Tibial artery (tissue), 4 donors: ENCODE results near the gene GCHFR.

Experiments used
- DNase-seq, 2 donors: peaks; one replicate each; pipeline ENCODE4 v3.0.0-alpha.2; 2019
- H3K27ac ChIP-seq, 2 donors: fragments of 200-600 bp; sonication (generic) in 1 of 2; 1 replicate in 1 of 2; 2 replicates in 1 of 2; pipeline ENCODE4 v1.5.1; 2018 to 2019; ENCODE audit warnings: mild to moderate bottlenecking in 1 of 2
- H3K27me3 ChIP-seq, 2 donors: fragments of 200-600 bp; sonication (generic) in 1 of 2; one replicate each; pipeline versions ENCODE4 v1.5.1 to v1.6.0; 2016 to 2019
- H3K36me3 ChIP-seq, 3 donors: fragments of 200-600 bp; sonication (generic) in 2 of 3; one replicate each; pipeline ENCODE4 v1.5.1; 2016 to 2019; ENCODE audit warnings: mild to moderate bottlenecking in 2 of 3
- H3K4me1 ChIP-seq, 4 donors: fragments of 200-600 bp; sonication (generic) in 2 of 4; 1 replicate in 3 of 4; 2 replicates in 1 of 4; pipeline ENCODE4 v1.5.1; 2016 to 2019
- H3K4me3 ChIP-seq, 2 donors: fragments of 200-600 bp; sonication (generic) in 1 of 2; 1 replicate in 1 of 2; 2 replicates in 1 of 2; pipeline ENCODE4 v1.5.1; 2018 to 2019; ENCODE audit warnings: mild to moderate bottlenecking in 2 of 2
- H3K9me3 ChIP-seq, 3 donors: fragments of 200-600 bp; sonication (generic) in 1 of 3; one replicate each; pipeline ENCODE4 v1.5.1; 2016 to 2019
- CTCF ChIP-seq, 2 experiments: fragments of 200-600 bp in 1 of 2; fragments of 450-650 bp in 1 of 2; IDR thresholded peaks; one replicate each; pipeline ENCODE4 v1.5.1; 2017 to 2019; ENCODE audit warnings: antibody characterized with exemption in 2 of 2, mild to moderate bottlenecking in 1 of 2, moderate library complexity in 1 of 2
- intact Hi-C: fragments of 100-400 bp; cut with DNase I; formaldehyde crosslinking; loops from one replicate; pipeline ENCODE4 v1.15.0; 2023; ENCODE audit warnings: low total_unique reads

Gene GCHFR

DNA sequence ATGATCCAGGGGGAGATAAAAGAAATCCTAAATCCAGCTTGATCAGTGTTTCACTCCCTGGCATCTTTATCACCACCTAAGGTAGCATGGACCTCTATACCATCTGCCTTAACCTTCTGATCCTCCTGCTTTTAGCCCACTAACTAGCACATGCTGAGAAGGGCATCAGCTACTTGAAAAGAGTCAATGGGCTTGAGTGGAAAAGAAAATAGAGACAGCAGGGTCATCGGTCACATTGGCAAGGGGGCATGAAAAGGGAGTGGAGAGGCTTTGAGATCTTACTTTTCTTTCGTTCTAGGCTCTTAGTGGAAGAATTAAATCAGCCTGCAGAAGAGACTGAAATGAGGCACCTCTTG is 42.8 kb downstream of the GCHFR start:
- H3K27ac ChIP-seq, result peak overlapping the region; percentile 87 to 98
- peaks cover 0 to 29% (median 16%) of the 10 kb centered on the region in 4 donors for H3K4me1 ChIP-seq
- no peak for TF ChIP-seq CTCF (IDR thresholded peaks at IDR 0.05)
- H3K36me3 ChIP-seq, result peaks cover 0 to 23% (median 7%) of the 10 kb centered on the region in 3 donors
- no peaks in the 10 kb centered on the region for H3K9me3 ChIP-seq
- no peak for DNase-seq
- peak overlapping the region; percentile 69 to 96 for H3K4me3 ChIP-seq
- H3K27me3 ChIP-seq, result no peaks in the 10 kb centered on the region
- intact Hi-C loops, result loop anchor here (10.0 kb wide), 1 partner anchor 858 kb away; the partner anchor contains the start of gene MGA

DNA sequence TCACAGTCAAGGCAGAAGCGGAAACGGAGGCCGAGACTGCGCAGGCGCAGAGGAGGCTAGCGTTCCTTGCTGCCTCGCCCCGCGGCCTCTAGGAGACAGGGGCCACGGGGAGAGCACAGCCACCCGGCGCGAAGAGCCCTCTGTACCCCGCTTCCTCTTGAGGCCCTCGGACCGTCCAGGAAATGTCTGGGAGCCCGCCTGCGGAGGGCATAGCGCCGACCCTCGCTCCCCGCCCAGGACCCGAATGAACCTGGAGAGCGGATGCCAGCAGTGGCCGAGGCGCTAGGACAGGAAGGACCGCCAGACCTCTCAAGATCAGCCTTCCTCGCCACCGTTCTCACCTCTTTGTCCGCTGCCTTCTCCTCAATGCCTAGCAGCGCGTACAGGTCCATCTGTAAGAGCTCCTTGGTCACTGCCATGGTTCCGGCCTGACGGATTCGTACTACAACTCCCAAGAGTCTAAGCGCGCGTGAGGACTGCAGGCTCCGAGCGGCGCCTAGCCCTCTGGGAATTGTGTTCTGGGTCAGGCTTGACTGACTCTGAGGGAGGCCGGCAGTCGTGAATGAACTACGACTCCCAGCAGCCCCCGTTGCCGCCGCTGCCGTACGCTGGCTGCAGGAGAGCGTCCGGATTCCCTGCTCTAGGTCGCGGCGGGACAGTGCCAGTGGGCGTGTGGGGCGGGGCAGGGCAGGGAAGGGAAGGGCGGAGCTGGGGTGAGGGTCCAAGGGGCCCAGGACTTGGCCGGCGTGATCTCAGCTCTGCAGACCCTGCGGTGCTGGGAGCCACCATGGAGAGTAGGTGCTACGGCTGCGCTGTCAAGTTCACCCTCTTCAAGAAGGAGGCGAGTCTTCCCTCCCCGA is 43.4 kb downstream of the GCHFR start, which contains the start of the genes DNAJC17 and ZFYVE19:
DNAJC17 (minus strand) TSS at position 446 of the 860 bp plus-strand sequence; CDS start at position 419, 27 bp downstream.
ZFYVE19 (plus strand) TSS at position 62 of the 860 bp plus-strand sequence; CDS start at position 563, 501 bp downstream.
- H3K27ac ChIP-seq, result peak within 1 kb of the TSS; percentile 87 to 98
- H3K4me3 ChIP-seq, result peak within 1 kb of the TSS; percentile 69 to 96
- H3K4me1 ChIP-seq, result peaks cover 0 to 29% (median 16%) of the 10 kb centered on the region in 4 donors
- no peaks in the 10 kb centered on the region for H3K27me3 ChIP-seq
- no peaks in the 10 kb centered on the region for H3K9me3 ChIP-seq
- intact Hi-C loops, result loop anchor here (10.0 kb wide), 1 partner anchor 858 kb away; the partner anchor contains the start of gene MGA
- no peak for TF ChIP-seq CTCF (IDR thresholded peaks at IDR 0.05)
- peak; percentile 98 for DNase-seq
- peaks cover 0 to 28% (median 9%) of the 10 kb centered on the region in 3 donors for H3K36me3 ChIP-seq

DNA sequence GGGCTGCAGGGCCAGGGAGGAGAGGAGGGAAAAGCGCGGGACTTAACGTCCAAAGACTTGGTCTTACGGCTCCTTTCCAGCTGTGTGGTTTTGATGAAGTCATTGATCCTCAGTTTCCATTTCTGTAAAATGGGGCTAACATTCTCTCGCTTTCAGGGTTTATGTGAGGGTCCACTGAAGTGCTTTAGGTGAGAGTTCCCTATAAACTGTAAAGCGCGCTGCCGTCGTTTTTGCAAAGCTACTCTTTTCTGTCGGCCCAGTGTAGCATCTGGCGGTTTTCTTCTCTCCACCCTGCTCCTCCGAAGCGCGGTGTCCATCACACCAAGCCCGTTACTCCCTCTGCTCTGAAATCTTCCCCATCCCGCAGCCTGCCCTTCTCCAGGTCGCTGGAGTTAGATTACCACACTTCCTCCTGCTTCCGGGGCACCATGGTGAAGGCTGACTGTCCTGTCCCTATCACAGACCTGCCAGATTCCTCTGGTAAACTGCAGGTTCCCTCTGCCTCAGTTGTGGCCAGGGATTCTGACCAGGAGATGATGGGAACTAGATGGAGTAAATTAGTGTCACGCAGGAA is 44.1 kb downstream of the GCHFR start:
- peaks cover 0 to 29% (median 16%) of the 10 kb centered on the region in 4 donors for H3K4me1 ChIP-seq
- peak overlapping the region; percentile 69 to 96 for H3K4me3 ChIP-seq
- DNase-seq, result no peak
- no peak for TF ChIP-seq CTCF (IDR thresholded peaks at IDR 0.05)
- H3K9me3 ChIP-seq, result no peaks in the 10 kb centered on the region
- peaks cover 0 to 33% (median 14%) of the 10 kb centered on the region in 3 donors for H3K36me3 ChIP-seq
- H3K27ac ChIP-seq, result peak overlapping the region; percentile 87 to 98
- no peaks in the 10 kb centered on the region for H3K27me3 ChIP-seq
- intact Hi-C loops, result loop anchor here (10.0 kb wide), 1 partner anchor 857 kb away; the partner anchor contains the start of gene MGA

DNA sequence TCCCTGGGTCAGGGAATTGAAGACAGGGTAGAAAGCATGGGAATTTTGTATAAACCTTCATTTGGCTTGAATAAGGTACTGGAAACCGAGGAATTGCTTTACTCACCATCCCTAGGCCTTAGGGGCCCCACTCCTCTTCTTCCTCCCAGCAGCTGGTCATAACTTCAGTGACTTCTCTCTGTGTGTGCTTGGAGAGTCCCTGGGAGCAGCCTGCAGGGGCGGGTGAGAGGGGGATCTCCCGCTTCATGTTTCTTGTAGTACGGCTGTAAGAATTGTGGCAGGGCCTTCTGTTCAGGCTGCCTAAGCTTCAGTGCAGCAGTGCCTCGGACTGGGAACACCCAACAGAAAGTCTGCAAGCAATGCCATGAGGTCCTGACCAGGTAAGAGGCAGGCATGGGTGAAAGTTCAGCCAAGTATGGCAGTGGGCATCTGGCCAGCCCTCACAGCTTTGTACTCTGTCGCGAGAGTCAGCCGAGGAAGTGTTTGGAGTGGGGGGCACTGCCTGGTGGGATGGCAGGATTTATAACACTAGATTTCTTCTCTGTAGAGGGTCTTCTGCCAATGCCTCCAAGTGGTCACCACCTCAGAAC is 45.1 kb downstream of the GCHFR start:
- peaks cover 0 to 27% (median 16%) of the 10 kb centered on the region in 4 donors for H3K4me1 ChIP-seq
- H3K36me3 ChIP-seq, result peaks cover 0 to 43% (median 24%) of the 10 kb centered on the region in 3 donors
- intact Hi-C loops, result loop anchor here (10.0 kb wide), 1 partner anchor 856 kb away; the partner anchor contains the start of gene MGA
- no peak for DNase-seq
- H3K9me3 ChIP-seq, result no peaks in the 10 kb centered on the region
- no peak overlapping the region for H3K4me3 ChIP-seq
- no peaks in the 10 kb centered on the region for H3K27me3 ChIP-seq
- H3K27ac ChIP-seq, result no peak overlapping the region
- TF ChIP-seq CTCF (IDR thresholded peaks at IDR 0.05), result no peak

DNA sequence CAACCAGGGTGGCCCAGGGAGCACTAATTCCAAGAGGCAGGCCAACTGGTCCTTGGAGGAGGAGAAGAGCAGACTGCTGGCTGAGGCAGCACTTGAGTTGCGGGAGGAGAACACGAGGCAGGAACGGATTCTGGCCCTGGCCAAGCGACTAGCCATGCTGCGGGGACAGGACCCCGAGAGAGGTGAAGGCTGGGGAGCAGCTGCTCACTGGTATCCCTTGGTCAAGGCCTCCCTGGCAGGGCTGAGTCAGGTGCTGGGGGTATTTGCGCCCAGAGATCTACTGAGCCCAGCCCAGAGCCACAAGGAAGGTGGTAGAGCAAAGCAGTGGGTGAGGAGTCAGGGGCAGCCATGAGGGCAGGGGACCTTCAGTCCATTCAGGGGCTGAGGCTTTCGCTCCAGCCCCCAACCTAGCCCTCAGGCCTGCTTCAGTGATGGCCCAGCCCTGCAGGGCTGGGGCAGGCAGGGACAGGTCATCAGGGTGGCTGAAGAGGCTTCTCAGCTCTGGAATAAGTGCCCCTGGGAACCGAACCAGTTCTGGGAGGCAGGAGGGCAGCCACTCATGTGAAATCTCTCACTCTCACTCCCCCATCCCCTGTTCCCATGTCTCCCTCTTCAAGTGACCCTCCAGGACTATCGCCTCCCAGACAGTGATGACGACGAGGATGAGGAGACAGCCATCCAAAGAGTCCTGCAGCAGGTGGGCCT is 49.0 kb downstream of the GCHFR start:
- Histone ChIP-seq H3K36me3 (peaks cover 0 to 55% (median 29%) of the 10 kb centered on the region in 3 donors), H3K27me3 (no peaks in the 10 kb centered on the region), H3K27ac (no peak overlapping the region), H3K4me1 (peaks cover 0 to 13% (median 6%) of the 10 kb centered on the region in 4 donors), H3K9me3 (no peaks in the 10 kb centered on the region), H3K4me3 (no peak overlapping the region)
- intact Hi-C loops, result no loop called here
- no peak for TF ChIP-seq CTCF (IDR thresholded peaks at IDR 0.05)
- no peak for DNase-seq
